ENCODE data around the gene BCAS3. TPM values are rescaled to one million over a fixed set of nuclear protein-coding genes. Genes with fewer than 3 reads are reported as not detected.

The BCAS3 gene
- total and polyA plus RNA-seq, 2 donors (not counting 1 experiment from before 2014, with no cell fraction given) = 13.9 to 73.4 TPM

GRCh38 chr17:60744355-60744966 is 66.8 kb downstream of the BCAS3 start:
- DNase-seq (no peak), ATAC-seq (ENCODE audit: low read depth) (no peak)
- no peak overlapping the region for H3K4me2 ChIP-seq (replicated peaks; ENCODE audit: low read depth, low read length, poor library complexity, severe bottlenecking)
- H3K27me3 ChIP-seq (replicated peaks in 1 of 4; ENCODE audit: control extremely low read depth in 1 of 4, control insufficient read depth in 3 of 4, insufficient read depth in 4 of 4, low read length in 3 of 4) = no peaks in the 10 kb centered on the region
- Mint-ChIP-seq H3K9me3 (ENCODE audit: insufficient read depth) (no peaks in the 10 kb centered on the region), H3K4me1 (peaks cover 2% of the 10 kb centered on the region), H3K27me3 (no peaks in the 10 kb centered on the region), H3K4me3 (no peak overlapping the region), H3K27ac (no peak overlapping the region)
- intact Hi-C loops (cut with micrococcal nuclease) = no loop called here
- no peak overlapping the region for H3K27ac ChIP-seq (ENCODE audit: low read length in 2 of 2)
- no CpG with 5 or more reads among the region's 3 CpGs for WGBS (ENCODE audit: insufficient coverage)
- H2AFZ ChIP-seq (ENCODE audit: insufficient read depth, low read depth, low read length, poor library complexity, severe bottlenecking) = no peak overlapping the region
- no peak for TF ChIP-seq EZH2 (IDR thresholded peaks at IDR 0.05; ENCODE audit: borderline replicate concordance, insufficient read depth, low read depth, low read length, poor library complexity, severe bottlenecking)
- TF ChIP-seq, protein P1, sequence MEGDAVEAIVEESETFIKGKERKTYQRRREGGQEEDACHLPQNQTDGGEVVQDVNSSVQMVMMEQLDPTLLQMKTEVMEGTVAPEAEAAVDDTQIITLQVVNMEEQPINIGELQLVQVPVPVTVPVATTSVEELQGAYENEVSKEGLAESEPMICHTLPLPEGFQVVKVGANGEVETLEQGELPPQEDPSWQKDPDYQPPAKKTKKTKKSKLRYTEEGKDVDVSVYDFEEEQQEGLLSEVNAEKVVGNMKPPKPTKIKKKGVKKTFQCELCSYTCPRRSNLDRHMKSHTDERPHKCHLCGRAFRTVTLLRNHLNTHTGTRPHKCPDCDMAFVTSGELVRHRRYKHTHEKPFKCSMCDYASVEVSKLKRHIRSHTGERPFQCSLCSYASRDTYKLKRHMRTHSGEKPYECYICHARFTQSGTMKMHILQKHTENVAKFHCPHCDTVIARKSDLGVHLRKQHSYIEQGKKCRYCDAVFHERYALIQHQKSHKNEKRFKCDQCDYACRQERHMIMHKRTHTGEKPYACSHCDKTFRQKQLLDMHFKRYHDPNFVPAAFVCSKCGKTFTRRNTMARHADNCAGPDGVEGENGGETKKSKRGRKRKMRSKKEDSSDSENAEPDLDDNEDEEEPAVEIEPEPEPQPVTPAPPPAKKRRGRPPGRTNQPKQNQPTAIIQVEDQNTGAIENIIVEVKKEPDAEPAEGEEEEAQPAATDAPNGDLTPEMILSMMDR (IDR thresholded peaks at IDR 0.05) = no peak
- CTCF ChIA-PET = interaction anchor here (1.3 kb wide), 1 partner anchor 24 kb away, joined by 4 read pairs; no protein-coding TSS in a partner anchor
- no peak overlapping the region for H3K9ac ChIP-seq (ENCODE audit: low read length)
- no peaks in the 10 kb centered on the region for H3K79me2 ChIP-seq (ENCODE audit: control insufficient read depth, insufficient read depth, low read length)
- no peaks in the 10 kb centered on the region for H3K9me3 ChIP-seq (ENCODE audit: control extremely low read depth in 1 of 3, control insufficient read depth in 2 of 3, insufficient read depth in 1 of 3, low read length in 2 of 3)
- H4K20me1 ChIP-seq (ENCODE audit: control insufficient read depth, insufficient read depth, low read length, poor library complexity, severe bottlenecking) = no peaks in the 10 kb centered on the region
- POLR2A ChIA-PET = no interaction called here
- H3K36me3 ChIP-seq (replicated peaks in 1 of 2; ENCODE audit: control extremely low read depth in 1 of 2, control insufficient read depth in 1 of 2, extremely low read depth in 1 of 2, insufficient read depth in 2 of 2, low read length in 1 of 2) = peaks cover 0 to 1% of the 10 kb centered on the region in 2 experiments
- no peaks in the 10 kb centered on the region for H3K4me1 ChIP-seq (ENCODE audit: control insufficient read depth in 2 of 2, insufficient read depth in 2 of 2, low read length in 2 of 2)
- no peak overlapping the region for H3K4me3 ChIP-seq (ENCODE audit: control extremely low read depth in 1 of 5, extremely low read depth in 1 of 5, insufficient read depth in 1 of 5, low read depth in 2 of 5, low read length in 4 of 5)

DNA sequence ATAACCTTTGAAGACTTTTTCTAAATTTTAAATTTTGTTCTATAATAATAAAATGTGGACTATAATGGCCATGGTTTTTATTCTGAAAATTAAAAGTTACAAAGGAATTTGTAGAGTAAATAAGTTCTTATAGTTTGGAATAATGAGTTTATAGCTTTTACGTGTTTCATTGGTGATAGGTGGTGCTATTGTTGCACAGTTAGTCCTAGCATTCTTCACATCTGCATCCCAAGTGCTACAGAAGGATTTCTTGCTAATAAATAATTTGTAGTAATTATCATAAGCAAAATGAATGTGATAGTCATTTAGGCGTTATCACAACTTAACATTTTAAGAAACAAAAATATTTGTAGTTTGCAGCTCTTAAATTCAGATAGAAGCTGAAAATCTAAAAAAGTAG is 67.9 kb downstream of the BCAS3 start:
- H3K4me2 ChIP-seq (replicated peaks; ENCODE audit: low read depth, low read length, poor library complexity, severe bottlenecking) = no peak overlapping the region
- CTCF ChIA-PET = no interaction called here
- no CpG with 5 or more reads among the region's 2 CpGs for whole genome bisulfite sequencing (ENCODE audit: insufficient coverage)
- POLR2A ChIA-PET = no interaction called here
- H3K9me3 ChIP-seq (ENCODE audit: control extremely low read depth in 1 of 3, control insufficient read depth in 2 of 3, insufficient read depth in 1 of 3, low read length in 2 of 3) = peaks cover 0 to 2% (median 0%) of the 10 kb centered on the region in 3 donors
- DNase-seq = no peak
- H3K4me1 ChIP-seq (ENCODE audit: control insufficient read depth in 2 of 2, insufficient read depth in 2 of 2, low read length in 2 of 2) = peaks cover 0 to 1% of the 10 kb centered on the region in 2 donors
- H3K79me2 ChIP-seq (ENCODE audit: control insufficient read depth, insufficient read depth, low read length) = no peaks in the 10 kb centered on the region
- ATAC-seq (ENCODE audit: low read depth) = no peak
- no peak overlapping the region for H3K9ac ChIP-seq (ENCODE audit: low read length)
- peaks cover 4% of the 10 kb centered on the region for H3K4me1 Mint-ChIP-seq
- no peaks in the 10 kb centered on the region for H4K20me1 ChIP-seq (ENCODE audit: control insufficient read depth, insufficient read depth, low read length, poor library complexity, severe bottlenecking)
- H3K27me3 Mint-ChIP-seq = no peaks in the 10 kb centered on the region
- no peak overlapping the region for H3K27ac Mint-ChIP-seq
- H3K4me3 ChIP-seq (ENCODE audit: control extremely low read depth in 1 of 5, extremely low read depth in 1 of 5, insufficient read depth in 1 of 5, low read depth in 2 of 5, low read length in 4 of 5) = no peak overlapping the region
- no peak overlapping the region for H3K4me3 Mint-ChIP-seq
- H3K36me3 ChIP-seq (replicated peaks in 1 of 2; ENCODE audit: control extremely low read depth in 1 of 2, control insufficient read depth in 1 of 2, extremely low read depth in 1 of 2, insufficient read depth in 2 of 2, low read length in 1 of 2) = peaks cover 0 to 1% of the 10 kb centered on the region in 2 experiments
- TF ChIP-seq, protein P1 (IDR thresholded peaks at IDR 0.05) = no peak
- TF ChIP-seq EZH2 (IDR thresholded peaks at IDR 0.05; ENCODE audit: borderline replicate concordance, insufficient read depth, low read depth, low read length, poor library complexity, severe bottlenecking) = no peak
- H2AFZ ChIP-seq (ENCODE audit: insufficient read depth, low read depth, low read length, poor library complexity, severe bottlenecking) = no peak overlapping the region
- H3K27ac ChIP-seq (ENCODE audit: low read length in 2 of 2) = no peak overlapping the region
- no peaks in the 10 kb centered on the region for H3K9me3 Mint-ChIP-seq (ENCODE audit: insufficient read depth)
- intact Hi-C loops (cut with micrococcal nuclease) = no loop called here
- H3K27me3 ChIP-seq (replicated peaks in 1 of 4; ENCODE audit: control extremely low read depth in 1 of 4, control insufficient read depth in 3 of 4, insufficient read depth in 4 of 4, low read length in 3 of 4) = no peaks in the 10 kb centered on the region
